Measurements from ENCODE around the gene DLGAP1. TPM values are rescaled to one million over a fixed set of nuclear protein-coding genes. Genes with fewer than 3 reads are reported as not detected.

The DLGAP1 gene
- total and polyA plus RNA-seq, 2 donors: 2.1 to 7.5 TPM

DNA sequence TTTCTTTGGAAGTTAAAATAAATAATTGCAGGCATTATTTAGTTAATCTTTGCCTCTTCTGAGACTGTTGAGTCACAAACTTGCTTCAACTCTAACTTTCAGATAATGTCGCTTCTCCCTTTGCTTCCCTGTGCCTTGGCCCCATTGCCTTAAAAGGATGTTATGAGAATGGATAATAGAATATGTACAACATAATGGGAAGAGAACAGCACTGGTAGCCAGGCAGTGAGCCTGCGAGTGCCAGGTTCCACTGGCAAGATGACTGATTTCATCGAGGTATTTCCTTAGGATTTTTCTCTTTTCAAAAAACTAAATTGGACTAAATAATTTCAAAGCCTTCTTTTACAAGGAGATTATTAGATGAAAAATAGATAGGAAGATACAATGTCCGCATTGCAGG lies 584.2 kb downstream of the DLGAP1 start:
- H3K36me3 ChIP-seq (ENCODE audit: insufficient read depth): no peaks in the 10 kb centered on the region
- 85% methylated on average over 4 of the region's 4 CpGs for WGBS

DNA sequence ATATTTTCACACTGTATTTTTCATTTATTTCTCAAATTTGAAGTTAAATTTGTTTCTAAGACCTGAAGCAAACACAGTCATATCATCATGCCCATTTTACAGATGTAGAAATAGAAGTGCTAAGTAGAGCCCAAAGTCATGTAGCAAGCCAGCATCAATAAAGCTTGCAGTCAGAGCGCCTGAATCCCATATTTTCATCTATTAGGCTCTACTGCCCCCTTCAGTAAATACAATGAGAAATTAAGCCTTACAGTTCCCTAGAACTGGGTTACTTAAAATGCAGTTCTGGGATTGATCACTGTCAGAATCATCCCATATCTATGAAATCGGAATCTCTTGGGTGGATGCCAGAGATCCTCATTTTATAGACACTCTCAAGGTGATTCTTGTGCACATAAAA lies 585.3 kb downstream of the DLGAP1 start:
- WGBS: 25% methylated on average over 2 of the region's 2 CpGs
- DNase-seq (ENCODE audit: extremely low spot score): no peak
- Histone ChIP-seq H3K4me1 (ENCODE audit: insufficient read depth) (no peaks in the 10 kb centered on the region), H3K27ac (ENCODE audit: low read depth) (no peak overlapping the region), H3K4me3 (ENCODE audit: low read depth, low read length) (no peak overlapping the region), H3K36me3 (ENCODE audit: insufficient read depth) (no peaks in the 10 kb centered on the region)

More for the DNA sequence above, 584.2 kb downstream of the DLGAP1 start:
- no peaks in the 10 kb centered on the region for H3K4me1 ChIP-seq (ENCODE audit: insufficient read depth)
- H3K27ac ChIP-seq (ENCODE audit: low read depth): no peak overlapping the region
- no peak overlapping the region for H3K4me3 ChIP-seq (ENCODE audit: low read depth, low read length)
- DNase-seq (ENCODE audit: extremely low spot score): no peak

DNA sequence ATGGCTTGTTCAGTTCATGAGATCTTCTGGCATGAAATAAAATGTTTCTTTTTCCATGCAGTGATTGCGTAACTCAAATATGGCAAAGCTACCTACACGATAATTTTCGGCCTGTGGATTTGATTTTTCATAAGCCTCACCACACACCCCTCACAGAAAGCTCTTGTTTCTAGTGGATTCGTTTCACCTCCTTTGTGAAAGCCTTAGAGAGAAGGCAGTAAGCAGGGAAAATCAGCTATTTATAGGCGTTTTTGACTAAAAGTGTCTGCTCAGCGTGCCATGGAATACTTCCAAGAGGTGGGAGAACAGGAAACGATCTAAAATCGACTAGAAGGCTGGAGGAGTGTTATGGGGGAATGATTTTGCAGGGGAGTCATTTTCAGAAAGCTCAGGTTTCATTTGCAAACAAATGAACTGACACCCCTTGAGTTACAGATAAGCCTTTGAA lies 587.2 kb downstream of the DLGAP1 start:
- Histone ChIP-seq H3K4me3 (ENCODE audit: low read depth, low read length) (no peak overlapping the region), H3K27ac (ENCODE audit: low read depth) (no peak overlapping the region), H3K4me1 (ENCODE audit: insufficient read depth) (no peaks in the 10 kb centered on the region), H3K36me3 (ENCODE audit: insufficient read depth) (no peaks in the 10 kb centered on the region)
- no peak for DNase-seq (ENCODE audit: extremely low spot score)
- WGBS: 31% methylated on average over 8 of the region's 8 CpGs

DNA sequence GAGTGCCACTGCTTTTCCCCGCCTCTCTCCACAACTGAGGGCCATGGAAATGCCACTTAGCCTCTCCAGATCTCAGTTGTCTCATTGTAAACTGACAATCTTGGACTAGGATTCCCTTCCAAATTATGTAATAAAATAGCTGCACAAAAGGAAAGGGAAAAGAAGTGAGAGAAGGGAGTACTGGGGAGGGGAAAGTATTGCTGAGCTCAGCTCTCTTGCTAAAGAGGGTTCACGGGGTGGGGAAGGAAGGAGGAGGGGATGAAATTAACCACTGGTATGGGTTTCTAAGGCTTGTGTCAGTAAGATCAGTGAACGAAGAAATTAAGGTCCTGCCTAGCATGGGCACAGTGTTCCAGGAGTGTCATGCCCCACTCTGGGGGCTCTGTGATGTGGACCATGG lies 587.9 kb downstream of the DLGAP1 start:
- Histone ChIP-seq H3K36me3 (ENCODE audit: insufficient read depth) (no peaks in the 10 kb centered on the region), H3K4me1 (ENCODE audit: insufficient read depth) (no peaks in the 10 kb centered on the region), H3K27ac (ENCODE audit: low read depth) (no peak overlapping the region), H3K4me3 (ENCODE audit: low read depth, low read length) (no peak overlapping the region)
- no peak for DNase-seq (ENCODE audit: extremely low spot score)
- WGBS: 81% methylated on average over 3 of the region's 3 CpGs

DNA sequence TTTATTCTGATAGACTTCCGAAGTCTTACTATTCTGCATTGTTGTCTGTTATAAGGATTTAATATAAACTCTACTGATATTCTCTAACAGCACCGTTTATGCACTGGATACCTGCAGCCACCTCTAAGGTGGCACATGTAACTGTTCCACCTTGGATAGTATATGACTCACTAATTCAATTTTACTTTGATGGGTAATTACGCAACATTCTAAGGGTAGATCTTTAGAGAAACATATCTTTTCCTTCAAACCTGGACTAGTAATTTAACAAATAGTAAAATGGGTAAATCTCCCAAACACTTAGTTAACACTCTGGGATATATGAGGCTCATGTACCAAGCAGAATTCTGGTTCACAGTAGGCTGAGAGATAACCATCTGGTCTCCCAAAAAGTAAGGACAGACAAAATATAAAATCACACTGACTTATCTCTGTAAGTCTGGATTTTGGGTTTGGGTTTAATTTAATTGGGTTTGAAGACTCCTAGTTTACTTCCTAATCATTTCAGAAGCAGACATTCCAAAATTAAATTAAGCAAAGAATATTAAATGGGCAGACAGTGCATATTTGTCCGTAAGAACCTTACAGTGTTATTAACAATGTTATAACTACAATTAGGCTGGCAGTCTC lies 590.3 kb downstream of the DLGAP1 start:
- H3K4me3 ChIP-seq (ENCODE audit: low read depth, low read length): no peak overlapping the region
- 92% methylated on average over 4 of the region's 4 CpGs for WGBS
- no peak overlapping the region for H3K27ac ChIP-seq (ENCODE audit: low read depth)
- no peaks in the 10 kb centered on the region for H3K36me3 ChIP-seq (ENCODE audit: insufficient read depth)
- DNase-seq (ENCODE audit: extremely low spot score): no peak
- H3K4me1 ChIP-seq (ENCODE audit: insufficient read depth): no peaks in the 10 kb centered on the region

DNA sequence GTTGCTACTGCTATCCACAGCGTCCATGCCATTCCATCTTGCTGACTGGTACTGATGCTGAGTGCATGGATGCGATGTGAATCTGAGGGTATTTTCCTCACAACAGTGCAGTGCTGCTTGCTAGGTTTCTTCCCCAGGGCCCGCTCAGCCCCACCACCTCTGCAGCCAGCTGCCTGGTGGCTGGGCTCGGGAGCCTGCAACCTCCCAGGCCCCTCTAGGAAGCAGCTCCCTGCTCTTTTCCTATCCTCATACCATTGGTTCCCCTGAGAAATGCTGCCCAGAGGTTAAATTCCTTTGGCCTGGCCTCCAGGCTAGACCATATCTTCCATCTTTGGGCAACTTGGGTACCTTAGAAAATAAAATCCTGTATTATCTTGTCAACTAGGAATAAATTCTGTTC lies 591.5 kb downstream of the DLGAP1 start:
- Histone ChIP-seq H3K4me3 (ENCODE audit: low read depth, low read length) (no peak overlapping the region), H3K4me1 (ENCODE audit: insufficient read depth) (no peaks in the 10 kb centered on the region), H3K27ac (ENCODE audit: low read depth) (no peak overlapping the region), H3K36me3 (ENCODE audit: insufficient read depth) (no peaks in the 10 kb centered on the region)
- WGBS: 88% methylated on average over 4 of the region's 4 CpGs
- DNase-seq (ENCODE audit: extremely low spot score): no peak

DNA sequence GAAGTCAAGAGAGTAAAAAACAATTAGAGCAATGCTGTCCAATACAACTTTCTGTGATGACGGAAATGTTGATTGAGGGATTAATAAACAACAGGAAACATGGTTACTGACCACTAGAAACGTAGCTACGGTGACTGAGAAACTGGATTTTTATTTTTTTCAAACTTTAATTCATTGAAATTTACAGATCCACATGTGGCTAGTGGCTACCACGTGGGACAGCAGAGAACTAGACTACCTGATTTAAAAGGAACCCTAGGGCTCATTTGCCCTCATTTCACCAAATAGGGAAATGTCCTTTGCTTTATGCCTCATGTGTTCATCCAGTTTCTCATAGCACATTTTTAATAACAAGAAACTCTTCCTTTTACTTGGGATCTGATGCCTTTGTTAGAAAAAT lies 592.1 kb downstream of the DLGAP1 start:
- Histone ChIP-seq H3K36me3 (ENCODE audit: insufficient read depth) (no peaks in the 10 kb centered on the region), H3K27ac (ENCODE audit: low read depth) (no peak overlapping the region), H3K4me3 (ENCODE audit: low read depth, low read length) (no peak overlapping the region), H3K4me1 (ENCODE audit: insufficient read depth) (no peaks in the 10 kb centered on the region)
- 89% methylated on average over 4 of the region's 4 CpGs for WGBS
- no peak for DNase-seq (ENCODE audit: extremely low spot score)

DNA sequence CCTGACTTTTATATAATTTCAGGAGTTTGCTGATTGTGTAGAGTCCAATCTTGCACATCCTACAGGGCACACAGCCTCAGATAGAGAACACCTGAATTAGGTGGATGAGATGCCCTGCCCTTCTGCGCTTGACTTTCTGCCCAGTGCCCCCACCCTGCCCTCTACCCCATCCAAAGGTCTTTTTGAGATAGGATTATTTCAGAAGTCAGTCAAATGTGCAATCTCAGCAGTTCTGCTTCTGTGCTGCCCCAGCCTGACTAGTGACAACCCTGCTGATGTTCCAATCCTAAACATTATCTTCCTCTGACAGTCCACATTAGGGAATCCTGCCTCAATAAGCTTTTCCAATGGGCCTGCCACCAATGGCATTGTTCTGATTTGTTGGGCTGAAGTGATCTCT lies 593.6 kb downstream of the DLGAP1 start:
- Histone ChIP-seq H3K27ac (ENCODE audit: low read depth) (no peak overlapping the region), H3K4me1 (ENCODE audit: insufficient read depth) (no peaks in the 10 kb centered on the region), H3K4me3 (ENCODE audit: low read depth, low read length) (no peak overlapping the region), H3K36me3 (ENCODE audit: insufficient read depth) (no peaks in the 10 kb centered on the region)
- no peak for DNase-seq (ENCODE audit: extremely low spot score)
- WGBS: 92% methylated on average over 1 of the region's 1 CpG

DNA sequence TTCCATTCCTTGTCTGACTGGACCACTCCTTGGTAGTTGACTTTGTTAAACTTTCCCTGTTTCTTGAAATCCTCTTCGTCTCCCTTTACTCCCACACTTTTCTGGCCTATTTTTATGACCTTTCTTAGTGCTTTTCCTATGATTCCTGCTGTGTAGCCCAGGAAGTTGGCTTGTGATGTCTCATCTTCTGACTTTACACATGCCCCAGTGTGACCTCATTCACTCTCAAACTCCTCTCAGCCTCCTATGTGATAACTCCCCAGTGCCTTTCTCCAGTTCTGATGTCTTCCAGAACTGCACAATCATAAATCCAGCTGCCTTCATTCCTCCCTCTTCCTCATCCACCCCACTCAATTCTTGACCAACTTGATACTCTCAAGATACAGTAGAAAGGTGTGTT lies 597.6 kb downstream of the DLGAP1 start:
- 48% methylated on average over 1 of the region's 1 CpG for WGBS
- Histone ChIP-seq H3K4me1 (ENCODE audit: insufficient read depth) (no peaks in the 10 kb centered on the region), H3K4me3 (ENCODE audit: low read depth, low read length) (no peak overlapping the region), H3K36me3 (ENCODE audit: insufficient read depth) (no peaks in the 10 kb centered on the region), H3K27ac (ENCODE audit: low read depth) (no peak overlapping the region)
- no peak for DNase-seq (ENCODE audit: extremely low spot score)

DNA sequence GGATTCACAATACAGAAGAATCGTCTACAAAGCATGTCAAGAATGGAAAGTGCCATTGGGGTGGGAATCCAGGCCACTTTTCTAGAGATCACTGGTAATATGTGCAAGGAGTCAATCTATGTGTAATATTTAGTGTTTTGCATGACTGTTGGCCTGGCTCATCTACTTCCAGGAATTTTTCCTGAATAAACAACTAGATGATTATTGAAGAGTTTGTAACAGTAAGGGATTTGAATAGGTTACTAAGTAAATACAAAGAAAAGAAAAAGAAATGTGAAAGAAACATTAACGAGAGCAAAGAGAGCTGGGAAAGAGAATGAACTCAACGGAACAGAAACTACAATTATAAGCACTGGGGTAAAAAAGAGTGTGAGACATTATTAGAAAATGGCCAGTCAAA lies 599.1 kb downstream of the DLGAP1 start:
- H3K4me3 ChIP-seq (ENCODE audit: low read depth, low read length): no peak overlapping the region
- DNase-seq (ENCODE audit: extremely low spot score): no peak
- H3K36me3 ChIP-seq (ENCODE audit: insufficient read depth): no peaks in the 10 kb centered on the region
- H3K27ac ChIP-seq (ENCODE audit: low read depth): no peak overlapping the region
- no peaks in the 10 kb centered on the region for H3K4me1 ChIP-seq (ENCODE audit: insufficient read depth)
- WGBS: 88% methylated on average over 3 of the region's 3 CpGs

DNA sequence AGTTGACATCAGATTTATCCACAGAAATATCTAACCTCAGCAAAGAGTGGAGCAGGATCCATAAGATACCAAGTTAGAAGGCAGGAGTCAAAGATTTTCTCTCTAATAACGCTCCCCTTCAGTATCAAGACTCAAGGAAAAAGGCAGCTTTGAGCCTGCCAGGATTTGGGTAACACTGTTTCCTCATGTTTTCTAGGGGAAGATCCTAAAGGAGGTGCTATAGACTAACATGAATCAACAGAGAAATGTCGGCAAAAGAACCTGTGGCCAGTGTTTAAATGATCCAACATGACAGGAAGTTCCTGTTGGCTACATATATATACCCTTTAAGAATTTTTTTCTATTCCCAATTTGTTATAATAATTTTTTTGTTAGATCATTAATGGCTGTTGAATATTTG lies 602.8 kb downstream of the DLGAP1 start:
- 85% methylated on average over 2 of the region's 2 CpGs for WGBS
- Histone ChIP-seq H3K27ac (ENCODE audit: low read depth) (no peak overlapping the region), H3K4me1 (ENCODE audit: insufficient read depth) (no peaks in the 10 kb centered on the region), H3K36me3 (ENCODE audit: insufficient read depth) (no peaks in the 10 kb centered on the region), H3K4me3 (ENCODE audit: low read depth, low read length) (no peak overlapping the region)
- DNase-seq (ENCODE audit: extremely low spot score): no peak

DNA sequence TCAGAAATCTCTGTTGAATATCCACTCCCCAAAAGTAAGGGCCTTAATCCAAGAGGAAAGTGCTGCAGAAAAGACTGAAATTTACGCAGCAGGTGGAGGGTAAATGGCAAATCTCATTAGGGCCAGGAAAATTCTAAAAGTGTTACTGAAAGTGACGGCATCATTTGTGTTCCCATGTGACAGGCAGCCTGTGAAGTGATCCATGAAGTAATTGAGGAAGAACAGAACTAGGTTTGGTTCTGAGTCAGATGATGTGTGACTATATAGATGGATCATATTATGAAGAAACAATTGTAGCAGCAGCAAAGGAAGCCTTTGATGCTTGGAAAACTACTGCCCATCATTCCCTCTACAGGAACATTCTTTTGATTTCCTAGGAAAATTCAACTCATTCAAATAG lies 603.9 kb downstream of the DLGAP1 start:
- 94% methylated on average over 2 of the region's 2 CpGs for WGBS
- H3K36me3 ChIP-seq (ENCODE audit: insufficient read depth): no peaks in the 10 kb centered on the region
- H3K27ac ChIP-seq (ENCODE audit: low read depth): no peak overlapping the region
- no peak overlapping the region for H3K4me3 ChIP-seq (ENCODE audit: low read depth, low read length)
- no peaks in the 10 kb centered on the region for H3K4me1 ChIP-seq (ENCODE audit: insufficient read depth)
- DNase-seq (ENCODE audit: extremely low spot score): no peak

DNA sequence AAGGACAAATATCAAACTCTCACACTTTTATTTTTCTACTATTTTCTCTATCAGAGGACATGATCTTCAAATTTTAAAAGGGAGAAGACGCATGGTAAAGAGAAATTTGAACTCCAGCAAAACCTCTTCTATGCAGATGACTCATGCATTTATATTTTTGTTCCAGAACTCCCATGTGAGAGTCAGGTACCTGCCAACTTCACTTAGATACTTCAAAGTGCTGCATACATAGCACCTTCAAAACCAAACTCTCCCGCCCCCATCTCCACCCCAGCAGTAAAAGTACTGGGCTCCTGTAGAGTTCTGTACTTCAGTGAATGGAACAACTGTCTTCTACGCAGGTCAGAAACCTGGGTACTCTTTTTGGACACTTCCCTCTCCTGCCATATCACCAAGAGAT lies 606.8 kb downstream of the DLGAP1 start:
- DNase-seq (ENCODE audit: extremely low spot score): no peak
- 87% methylated on average over 3 of the region's 3 CpGs for WGBS
- H3K4me1 ChIP-seq (ENCODE audit: insufficient read depth): no peaks in the 10 kb centered on the region
- H3K36me3 ChIP-seq (ENCODE audit: insufficient read depth): no peaks in the 10 kb centered on the region
- H3K4me3 ChIP-seq (ENCODE audit: low read depth, low read length): no peak overlapping the region
- no peak overlapping the region for H3K27ac ChIP-seq (ENCODE audit: low read depth)

DNA sequence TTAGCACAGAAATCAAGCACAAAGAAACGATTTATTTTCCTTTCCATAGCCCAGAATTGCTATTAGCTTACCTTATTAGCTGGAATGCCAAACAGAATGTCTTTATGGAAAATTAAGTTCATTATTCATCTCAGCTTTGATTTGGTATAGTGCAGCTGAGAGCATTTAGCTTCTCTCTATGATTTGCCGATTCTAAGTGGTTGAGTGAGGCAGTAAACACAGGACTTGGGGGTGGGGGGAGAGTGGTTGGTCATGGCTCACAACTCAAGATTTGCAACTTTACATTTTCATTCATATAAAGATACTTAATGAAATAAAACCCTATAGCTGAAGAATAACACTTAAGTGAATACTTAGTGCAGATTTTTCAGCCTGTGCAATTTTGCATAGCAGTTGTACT lies 609.9 kb downstream of the DLGAP1 start:
- H3K4me3 ChIP-seq (ENCODE audit: low read depth, low read length): no peak overlapping the region
- H3K4me1 ChIP-seq (ENCODE audit: insufficient read depth): no peaks in the 10 kb centered on the region
- H3K27ac ChIP-seq (ENCODE audit: low read depth): no peak overlapping the region
- no peak for DNase-seq (ENCODE audit: extremely low spot score)
- 77% methylated on average over 2 of the region's 2 CpGs for WGBS
- H3K36me3 ChIP-seq (ENCODE audit: insufficient read depth): no peaks in the 10 kb centered on the region

DNA sequence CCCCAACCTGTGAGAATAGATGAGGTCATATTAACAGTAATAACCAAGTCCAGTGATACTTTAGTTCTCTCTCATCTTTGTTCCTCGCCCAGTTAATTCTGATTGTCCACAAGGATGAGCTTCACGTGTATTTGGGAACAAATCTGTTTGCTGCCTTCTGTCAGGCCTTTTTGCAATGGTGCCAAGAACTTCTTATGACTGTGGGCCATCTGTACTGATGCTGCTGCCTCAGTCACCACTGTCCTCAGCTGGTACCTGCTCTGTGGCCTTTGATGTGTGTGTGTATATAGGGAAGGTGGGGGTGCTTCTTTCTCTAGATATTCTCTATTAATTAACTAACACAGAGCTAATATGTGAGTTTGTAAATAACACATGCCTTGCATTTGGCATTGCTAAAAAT lies 612.3 kb downstream of the DLGAP1 start:
- no peaks in the 10 kb centered on the region for H3K4me1 ChIP-seq (ENCODE audit: insufficient read depth)
- H3K4me3 ChIP-seq (ENCODE audit: low read depth, low read length): no peak overlapping the region
- H3K27ac ChIP-seq (ENCODE audit: low read depth): no peak overlapping the region
- 67% methylated on average over 2 of the region's 2 CpGs for WGBS
- no peak for DNase-seq (ENCODE audit: extremely low spot score)
- H3K36me3 ChIP-seq (ENCODE audit: insufficient read depth): no peaks in the 10 kb centered on the region
